ENCODE measurements around the gene ATP8A2.

The ATP8A2 gene

DNA sequence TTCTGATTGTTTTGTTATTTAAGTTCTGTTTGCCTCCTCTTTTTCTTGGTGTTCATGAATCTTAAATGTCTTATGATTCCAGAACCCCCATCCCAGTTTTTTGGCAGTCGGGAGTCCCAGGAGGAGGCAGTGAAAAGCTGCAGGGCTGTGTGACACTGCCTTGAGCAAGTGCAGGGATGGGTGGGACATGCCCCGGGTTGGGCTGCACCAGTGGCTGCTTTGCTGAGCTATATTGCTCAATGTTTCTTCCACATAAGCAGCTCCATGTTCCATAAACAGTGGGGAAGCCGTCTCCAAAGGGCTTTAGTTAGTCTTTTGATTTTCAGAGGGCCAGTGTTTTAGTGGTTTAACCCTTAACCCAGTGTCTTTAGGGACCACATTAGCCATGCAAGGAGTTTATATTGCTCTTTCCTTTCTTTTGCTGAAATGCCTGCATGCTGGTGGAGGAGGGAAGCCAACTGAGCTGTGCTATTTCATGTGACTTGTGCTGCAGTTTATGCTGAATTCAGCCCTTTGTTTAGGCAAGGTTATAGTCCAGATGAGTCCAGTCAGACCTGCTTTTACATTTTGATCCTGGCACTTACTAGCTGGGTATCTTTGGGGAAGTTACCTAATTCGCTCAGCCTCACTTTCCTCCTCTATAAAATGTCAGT lies 13.1 kb downstream of the ATP8A2 start:
- no peak for DNase-seq (ENCODE audit: low spot score)

DNA sequence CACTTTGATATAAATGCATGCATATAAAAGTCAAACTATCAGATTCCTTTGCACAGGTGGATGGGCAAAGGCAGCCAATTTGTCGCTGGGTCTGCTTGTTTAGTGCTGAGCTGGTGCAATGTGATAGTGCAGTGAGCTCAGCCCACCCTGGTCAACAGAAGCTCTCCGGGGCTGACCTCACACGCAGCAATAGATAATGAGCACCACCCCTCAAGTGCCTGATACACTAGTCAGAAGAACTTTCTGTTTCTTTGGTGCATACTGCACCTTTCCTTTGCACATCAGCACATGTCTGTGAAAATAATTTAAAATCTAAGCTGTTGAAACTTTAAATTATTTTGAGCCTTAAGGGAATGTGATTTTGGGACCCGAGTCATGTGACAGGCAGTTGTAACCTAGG lies 20.2 kb downstream of the ATP8A2 start:
- no peak for DNase-seq (ENCODE audit: low spot score)

DNA sequence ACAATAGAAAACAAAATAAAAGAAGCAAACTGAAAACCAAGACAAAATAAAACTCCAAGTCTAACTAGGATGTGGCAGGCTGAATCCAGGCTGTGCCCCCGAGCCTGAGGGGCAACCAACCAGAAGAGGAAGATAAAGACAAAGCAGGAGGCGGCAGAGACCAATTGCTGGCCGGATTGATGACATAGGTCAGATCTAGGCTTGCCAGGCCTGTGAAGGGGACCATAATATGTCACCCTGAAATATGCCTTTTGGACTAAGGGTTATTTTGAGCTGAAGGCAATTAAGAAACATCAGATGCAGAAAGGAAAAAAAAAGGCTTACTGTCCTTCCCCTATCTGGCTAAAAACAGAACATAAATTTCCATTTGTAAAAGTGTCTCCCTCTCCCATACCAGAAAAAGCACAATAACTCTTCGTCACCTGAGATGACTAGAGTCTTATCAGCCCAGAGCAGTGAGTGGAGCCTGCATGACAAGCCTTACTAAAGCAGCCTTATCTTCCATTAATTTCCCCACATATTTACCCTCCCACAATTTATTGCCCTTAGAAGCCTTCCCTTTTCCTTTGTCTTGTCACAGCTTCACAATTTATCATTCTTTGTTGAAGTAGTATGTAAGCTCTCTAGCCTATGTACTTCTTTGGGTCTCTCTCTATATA lies 22.8 kb downstream of the ATP8A2 start:
- no peak for DNase-seq (ENCODE audit: low spot score)

GRCh38 chr13:25397763-25398162 lies 26.0 kb downstream of the ATP8A2 start:
- no peak for DNase-seq (ENCODE audit: low spot score)

- no peak for DNase-seq (ENCODE audit: low spot score)
Measured at GRCh38 chr13:25400925-25401324, 29.2 kb downstream of the ATP8A2 start.

- DNase-seq (ENCODE audit: low spot score): no peak
Measured at GRCh38 chr13:25401958-25402357, 30.2 kb downstream of the ATP8A2 start.

GRCh38 chr13:25406377-25406776 lies 34.6 kb downstream of the ATP8A2 start:
- DNase-seq (ENCODE audit: low spot score): no peak

DNA sequence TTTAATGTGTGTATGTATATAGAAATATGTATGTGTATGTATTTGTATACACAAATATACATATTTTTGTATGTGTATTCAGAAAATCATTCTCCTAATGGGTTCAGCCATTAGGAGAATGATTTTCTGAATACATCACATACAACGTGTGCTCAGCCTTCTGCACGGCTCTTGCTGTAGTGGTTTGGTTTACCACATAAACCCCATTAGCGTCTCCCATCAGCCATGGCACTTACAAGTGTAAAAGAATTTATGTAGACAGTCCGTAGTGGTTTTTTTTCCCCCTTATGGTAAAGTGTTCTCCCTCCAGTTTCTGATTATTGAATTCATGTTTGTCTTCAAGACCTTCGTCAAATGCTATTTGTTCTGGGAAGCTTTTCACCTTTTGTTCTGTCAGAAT lies 38.2 kb downstream of the ATP8A2 start:
- no peak for DNase-seq (ENCODE audit: low spot score)

GRCh38 chr13:25415241-25415640 lies 43.5 kb downstream of the ATP8A2 start:
- no peak for DNase-seq (ENCODE audit: low spot score)

GRCh38 chr13:25417535-25417934 lies 45.8 kb downstream of the ATP8A2 start:
- DNase-seq (ENCODE audit: low spot score): no peak

DNA sequence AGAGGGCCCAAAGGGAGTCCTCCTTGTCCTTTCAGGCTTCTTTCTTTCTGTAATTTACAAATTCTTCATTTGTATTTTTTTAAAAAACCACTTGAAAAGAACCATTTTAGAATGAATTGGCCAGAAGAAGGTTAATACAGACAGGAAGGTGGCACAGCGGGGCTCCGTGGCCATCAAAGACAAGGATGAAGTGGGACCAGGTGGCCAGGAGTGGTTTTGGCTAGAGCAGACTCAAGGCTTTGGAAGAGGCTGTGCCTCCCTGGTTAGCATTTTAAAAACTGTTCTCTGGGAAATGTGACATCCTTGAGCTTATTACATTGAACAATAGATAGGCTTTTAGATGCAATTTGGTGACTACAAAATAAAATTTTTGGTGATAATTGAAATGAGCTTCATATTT lies 48.4 kb downstream of the ATP8A2 start:
- no peak for DNase-seq (ENCODE audit: low spot score)

GRCh38 chr13:25421612-25422011 lies 49.8 kb downstream of the ATP8A2 start:
- no peak for DNase-seq (ENCODE audit: low spot score)

DNA sequence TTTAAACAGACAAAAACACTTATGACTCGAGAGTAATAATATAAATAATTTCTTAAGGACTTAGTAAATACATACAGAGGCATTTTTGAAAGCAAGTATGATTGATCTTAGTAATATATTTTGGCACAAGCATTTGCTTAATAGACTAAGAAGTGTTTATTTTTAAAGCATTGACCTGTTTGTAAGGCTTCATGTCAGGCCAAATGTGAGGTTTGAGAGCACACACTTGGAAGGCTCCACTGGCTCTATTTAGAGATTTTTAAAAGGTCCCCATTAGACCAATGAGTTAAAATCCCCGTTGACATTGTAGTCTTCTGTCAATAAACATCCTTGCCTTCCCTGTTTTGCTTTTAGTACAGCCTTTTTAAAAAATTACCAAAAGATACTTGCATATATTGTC lies 50.4 kb downstream of the ATP8A2 start:
- DNase-seq (ENCODE audit: low spot score): no peak

DNA sequence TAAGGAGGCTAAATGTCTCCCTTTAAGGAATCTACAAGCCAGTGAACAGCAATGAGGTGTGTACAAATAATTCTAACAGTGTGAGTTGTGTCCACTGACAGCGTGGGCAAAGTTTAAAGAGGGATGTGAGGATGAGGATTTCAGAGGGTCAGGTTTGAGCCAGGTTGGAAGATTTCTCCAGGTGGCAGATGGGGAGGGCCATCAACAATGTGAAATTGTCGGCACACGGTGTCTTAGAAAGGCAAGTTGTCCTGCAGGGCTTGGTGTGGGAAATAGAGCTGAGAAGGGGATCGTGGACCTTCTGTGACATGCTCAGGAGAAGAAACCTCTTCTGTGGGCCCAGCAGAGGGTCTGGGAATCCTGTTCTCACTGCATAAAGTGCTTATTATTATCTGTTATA lies 52.1 kb downstream of the ATP8A2 start:
- DNase-seq (ENCODE audit: low spot score): no peak

GRCh38 chr13:25429466-25429865 lies 57.7 kb downstream of the ATP8A2 start:
- no peak for DNase-seq (ENCODE audit: low spot score)

GRCh38 chr13:25432691-25433090 lies 60.9 kb downstream of the ATP8A2 start:
- DNase-seq (ENCODE audit: low spot score): no peak

GRCh38 chr13:25440061-25440460 lies 68.3 kb downstream of the ATP8A2 start:
- DNase-seq (ENCODE audit: low spot score): no peak

DNA sequence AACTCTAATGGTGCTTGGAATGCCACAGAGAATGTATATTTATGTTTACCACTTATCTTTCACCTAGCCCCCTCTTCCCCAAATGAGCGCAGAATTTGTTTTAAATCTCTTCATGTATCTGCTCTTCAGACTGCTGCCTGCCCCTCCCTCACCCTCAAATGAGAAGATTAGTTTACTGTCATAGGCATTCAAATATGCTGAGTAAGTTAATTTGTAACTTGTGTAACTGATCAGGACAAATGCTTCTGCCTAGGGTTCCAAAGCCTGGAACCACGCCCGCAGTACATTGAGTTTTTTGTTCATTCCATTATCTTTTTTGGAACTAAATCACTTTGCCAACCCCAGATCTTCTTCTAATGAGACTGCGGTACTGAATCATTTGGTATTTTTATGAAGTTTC lies 74.5 kb downstream of the ATP8A2 start:
- no peak for DNase-seq (ENCODE audit: low spot score)

GRCh38 chr13:25447396-25447795 lies 75.6 kb downstream of the ATP8A2 start:
- DNase-seq (ENCODE audit: low spot score): no peak

DNA sequence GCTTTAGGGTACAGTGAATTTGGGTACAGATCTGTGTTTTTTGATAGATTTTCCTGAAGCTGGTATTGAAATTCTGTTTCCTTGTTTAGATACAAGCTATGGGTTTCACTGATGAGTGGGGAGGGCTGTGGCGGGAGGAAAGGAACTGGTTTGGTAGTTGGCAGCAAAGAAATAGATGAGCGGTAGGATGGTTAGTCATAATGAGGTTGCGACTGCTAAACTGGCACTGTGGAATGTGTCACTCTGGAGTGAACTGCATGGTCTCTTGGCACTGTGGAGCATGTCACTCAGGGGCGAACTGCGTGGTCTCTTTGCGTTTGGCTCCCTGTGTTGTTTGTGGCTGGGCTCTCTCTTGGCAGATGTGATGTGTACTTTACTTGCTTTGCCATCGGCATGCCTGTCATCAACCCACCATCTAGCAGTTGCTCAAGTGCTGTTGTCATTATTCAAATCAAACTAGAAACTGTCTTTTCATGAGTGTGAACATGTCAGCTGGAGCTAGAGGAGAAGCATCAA lies 82.1 kb downstream of the ATP8A2 start:
- no peak for DNase-seq (ENCODE audit: low spot score)

DNA sequence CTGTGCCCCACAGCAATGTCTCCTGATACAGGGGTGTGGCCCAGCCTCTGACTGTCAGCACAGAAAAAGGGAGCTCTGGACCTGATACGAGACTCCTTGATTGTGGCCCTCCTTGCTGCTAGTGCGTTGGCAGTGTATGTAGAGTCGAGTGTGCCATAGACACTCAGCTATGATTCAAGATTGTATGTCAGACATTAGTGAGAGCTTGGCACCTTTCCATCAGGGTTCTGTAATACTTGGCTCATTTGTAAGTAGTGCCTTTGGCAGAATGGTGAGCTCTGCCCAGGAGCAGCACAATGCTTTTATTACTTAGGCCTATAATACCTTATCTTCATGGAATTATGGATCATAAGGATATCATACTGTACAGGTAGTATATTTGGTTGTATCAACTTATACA lies 83.4 kb downstream of the ATP8A2 start:
- DNase-seq (ENCODE audit: low spot score): no peak

GRCh38 chr13:25457566-25457965 lies 85.8 kb downstream of the ATP8A2 start:
- no peak for DNase-seq (ENCODE audit: low spot score)

GRCh38 chr13:25462301-25463125 lies 90.7 kb downstream of the ATP8A2 start:
- DNase-seq (ENCODE audit: low spot score): no peak
